Neuronal stem cell (in vitro differentiated cells): ENCODE results near the gene MCCC2.
"Not testable (repeated sequence)": the region's sequence is repeated elsewhere in the genome, so short reads cannot be mapped to it uniquely, and the experiment has no call there.

ENCODE experiments used
- DNase-seq: peaks from one replicate; pipeline ENCODE4 v3.0.0-alpha.2; 2013; ENCODE audit warnings: low spot score
- H2AFZ ChIP-seq: one replicate; pipeline ENCODE4 v1.6.1; 2013; ENCODE audit warnings: mild to moderate bottlenecking, low read length, inconsistent platforms
- H2AK5ac ChIP-seq: 2 replicates; pipeline ENCODE4 v1.6.1; 2013; ENCODE audit warnings: low read depth, mild to moderate bottlenecking, inconsistent platforms, low read length, moderate library complexity, mixed read lengths
- H2BK120ac ChIP-seq: 2 replicates; pipeline ENCODE4 v1.6.1; 2013; ENCODE audit warnings: low read depth, mild to moderate bottlenecking, inconsistent platforms, low read length, moderate library complexity, mixed read lengths
- H2BK12ac ChIP-seq: one replicate; pipeline ENCODE4 v1.6.1; 2013; ENCODE audit warnings: low read length, inconsistent platforms
- H2BK15ac ChIP-seq: 2 replicates; pipeline ENCODE4 v1.6.1; 2013; ENCODE audit warnings: mild to moderate bottlenecking, low read length, inconsistent platforms, mixed read lengths
- H2BK5ac ChIP-seq: one replicate; pipeline ENCODE4 v1.6.1; 2013; ENCODE audit warnings: inconsistent platforms, mild to moderate bottlenecking, low read length, moderate library complexity
- H3K14ac ChIP-seq: one replicate; pipeline ENCODE4 v1.6.1; 2013; ENCODE audit warnings: low read length, inconsistent platforms
- H3K18ac ChIP-seq: 2 replicates; pipeline ENCODE4 v1.6.1; 2013; ENCODE audit warnings: low read length, inconsistent platforms
- H3K23ac ChIP-seq: 2 replicates; pipeline ENCODE4 v1.6.1; 2013; ENCODE audit warnings: low read depth, mild to moderate bottlenecking, mixed read lengths, low read length, inconsistent platforms; ENCODE audit not compliant: poor library complexity
- H3K27ac ChIP-seq: replicated peaks from 3 replicates; pipeline ENCODE4 v1.5.1; 2013; ENCODE audit warnings: low read length, inconsistent platforms
- H3K27me3 ChIP-seq, 3 experiments: 2 replicates each; pipeline ENCODE4 v1.6.1; 2013; ENCODE audit warnings: low read length in 3 of 3, mild to moderate bottlenecking in 2 of 3, inconsistent platforms in 1 of 3, low read depth in 1 of 3, mixed read lengths in 1 of 3, moderate library complexity in 1 of 3; ENCODE audit not compliant: control insufficient read depth in 3 of 3, insufficient read depth in 3 of 3
- H3K36me3 ChIP-seq, 2 donors: replicated peaks in 1 of 2; 2 replicates each; pipeline ENCODE4 v1.6.1; 2013; ENCODE audit warnings: low read length in 2 of 2; ENCODE audit not compliant: control insufficient read depth in 2 of 2, insufficient read depth in 2 of 2
- H3K4ac ChIP-seq: 2 replicates; pipeline ENCODE4 v1.6.1; 2013; ENCODE audit warnings: inconsistent platforms, mild to moderate bottlenecking, low read length, moderate library complexity
- H3K4me1 ChIP-seq, 2 donors: 1 replicate in 1 of 2; 2 replicates in 1 of 2; pipeline ENCODE4 v1.6.1; 2013; ENCODE audit warnings: low read length in 2 of 2, low read depth in 1 of 2; ENCODE audit not compliant: control insufficient read depth in 2 of 2, insufficient read depth in 1 of 2
- H3K4me2 ChIP-seq: one replicate; pipeline ENCODE4 v1.6.1; 2013; ENCODE audit warnings: mild to moderate bottlenecking, low read length, inconsistent platforms; ENCODE audit not compliant: insufficient read depth, poor library complexity, severe bottlenecking
- H3K4me3 ChIP-seq, 2 donors: 2 replicates each; pipeline ENCODE4 v1.5.1; 2013; ENCODE audit warnings: low read length in 2 of 2, mild to moderate bottlenecking in 2 of 2, inconsistent platforms in 1 of 2, moderate library complexity in 1 of 2
- H3K79me1 ChIP-seq: one replicate; pipeline ENCODE4 v1.6.1; 2013; ENCODE audit warnings: low read depth, mild to moderate bottlenecking, inconsistent platforms, low read length, moderate library complexity
- H3K9ac ChIP-seq: one replicate; pipeline ENCODE4 v1.6.1; 2013; ENCODE audit warnings: mild to moderate bottlenecking, low read depth, low read length, inconsistent platforms; ENCODE audit not compliant: poor library complexity
- H3K9me3 ChIP-seq, 2 donors: replicated peaks in 1 of 2; 2 replicates each; pipeline versions ENCODE3 to v1.6.1; 2013; ENCODE audit warnings: low read length in 2 of 2, mild to moderate bottlenecking in 2 of 2, inconsistent platforms in 1 of 2, low read depth in 1 of 2, mixed read lengths in 1 of 2, moderate library complexity in 1 of 2; ENCODE audit not compliant: control insufficient read depth in 2 of 2, insufficient read depth in 1 of 2
- H4K8ac ChIP-seq: one replicate; pipeline ENCODE4 v1.6.1; 2013; ENCODE audit warnings: low read depth, mild to moderate bottlenecking, inconsistent platforms, low read length, moderate library complexity
- H4K91ac ChIP-seq: one replicate; pipeline ENCODE4 v1.6.1; 2013; ENCODE audit warnings: low read length, low read depth, mild to moderate bottlenecking, inconsistent platforms; ENCODE audit not compliant: poor library complexity
- WGBS, 2 donors: extraction: QIAGEN DNeasy Blood & Tissue Kit; methylation state at CpG; one replicate each; pipeline ENCODE4 v1.1.7; 2013; ENCODE audit warnings: missing lambda C conversion rate in 2 of 2, mixed read lengths in 1 of 2; ENCODE audit not compliant: insufficient read length in 2 of 2, insufficient replicate concordance in 1 of 2; ENCODE audit errors: extremely low coverage in 2 of 2; 5-methylcytosine and 5-hydroxymethylcytosine counted together

Gene MCCC2

DNA sequence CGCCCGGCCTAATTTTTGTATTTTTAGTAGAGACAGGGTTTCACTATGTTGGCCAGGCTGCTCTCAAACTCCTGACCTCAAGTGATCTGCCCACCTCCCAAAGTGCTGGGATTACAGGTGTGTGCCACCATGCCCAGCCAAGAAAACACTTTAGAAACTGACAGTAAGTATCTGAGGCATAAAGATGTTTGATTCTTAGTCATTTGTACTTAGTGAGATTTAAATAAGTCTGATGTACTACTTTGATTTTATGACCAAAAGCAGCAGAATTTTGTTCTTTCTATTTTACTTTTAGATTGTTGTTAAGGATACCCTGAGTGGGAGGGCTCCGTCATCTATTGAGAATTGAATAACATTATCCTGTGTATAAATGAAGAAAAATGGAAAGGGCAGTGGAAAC is 63.8 kb downstream of the MCCC2 start:
- not testable (repeated sequence) for H3K27ac ChIP-seq, H3K4me1 ChIP-seq, H2AFZ ChIP-seq, H2BK5ac ChIP-seq, H3K4me2 ChIP-seq, H3K18ac ChIP-seq, H2BK120ac ChIP-seq, H3K9ac ChIP-seq, DNase-seq, H3K14ac ChIP-seq, H2AK5ac ChIP-seq, H2BK15ac ChIP-seq, H3K4ac ChIP-seq, H3K23ac ChIP-seq, H3K4me3 ChIP-seq, H4K8ac ChIP-seq, H4K91ac ChIP-seq, H3K79me1 ChIP-seq, H2BK12ac ChIP-seq, H3K9me3 ChIP-seq, H3K27me3 ChIP-seq
- peaks cover 7 to 20% of the 10 kb centered on the region in 2 donors for H3K36me3 ChIP-seq
- WGBS, 2 donors: no CpG with 5 or more reads among the region's 3 CpGs

DNA sequence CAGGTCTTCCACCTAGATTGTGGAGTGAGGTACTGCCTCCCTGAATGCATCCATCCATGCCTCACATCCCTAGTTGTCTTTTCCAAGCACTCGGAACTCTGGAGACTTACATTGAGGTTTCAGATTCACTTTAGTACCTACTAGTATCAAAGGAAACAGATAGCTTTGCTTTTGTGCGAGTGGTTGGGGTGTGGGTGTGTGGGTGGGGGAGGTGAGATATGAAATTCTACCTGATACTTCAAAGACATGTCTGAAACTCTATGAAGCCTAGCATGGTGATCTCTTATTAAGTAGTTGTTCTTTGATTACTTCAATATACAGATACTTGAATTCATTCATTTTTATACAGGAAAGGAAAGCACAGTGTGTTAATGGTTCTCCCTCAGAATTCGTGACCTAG is 64.4 kb downstream of the MCCC2 start:
- WGBS, 2 donors: no CpG with 5 or more reads among the region's 3 CpGs
- Histone ChIP-seq H2BK12ac (no peak overlapping the region), H2BK5ac (no peak overlapping the region), H4K8ac (no peak overlapping the region), H3K4me1 (no peaks in the 10 kb centered on the region), H3K14ac (no peak overlapping the region), H3K4ac (no peak overlapping the region), H2BK120ac (no peak overlapping the region), H4K91ac (no peak overlapping the region), H2BK15ac (no peak overlapping the region), H3K4me3 (no peak overlapping the region), H3K9ac (no peak overlapping the region), H2AFZ (no peak overlapping the region), H3K27me3 (peaks cover 0 to 2% (median 0%) of the 10 kb centered on the region in 3 experiments), H3K4me2 (no peak overlapping the region), H2AK5ac (no peak overlapping the region), H3K27ac (no peak overlapping the region), H3K9me3 (no peaks in the 10 kb centered on the region), H3K36me3 (peaks cover 5 to 15% of the 10 kb centered on the region in 2 donors), H3K79me1 (no peaks in the 10 kb centered on the region), H3K23ac (no peak overlapping the region), H3K18ac (no peak overlapping the region)
- no peak for DNase-seq

DNA sequence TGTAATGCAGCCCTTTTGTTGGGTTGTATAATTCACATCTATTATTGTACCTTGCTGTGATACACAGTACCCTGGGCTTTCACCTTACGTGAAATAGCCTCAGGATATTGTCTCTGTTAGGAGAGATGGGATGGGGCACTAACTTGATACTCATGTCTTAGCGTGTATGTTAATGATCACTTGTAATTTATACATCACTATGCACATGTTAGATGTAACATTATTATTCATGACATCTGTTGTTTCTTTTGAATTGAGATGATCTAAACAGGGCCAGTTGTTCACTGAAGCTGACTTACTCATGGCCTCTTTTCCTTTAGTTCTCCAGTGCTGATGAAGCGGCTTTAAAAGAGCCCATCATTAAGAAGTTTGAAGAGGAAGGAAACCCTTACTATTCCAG is 65.2 kb downstream of the MCCC2 start:
- Histone ChIP-seq H2BK120ac (no peak overlapping the region), H2BK15ac (no peak overlapping the region), H2BK12ac (no peak overlapping the region), H3K4me1 (no peaks in the 10 kb centered on the region), H3K23ac (no peak overlapping the region), H4K91ac (no peak overlapping the region), H3K79me1 (no peaks in the 10 kb centered on the region), H3K9me3 (no peaks in the 10 kb centered on the region), H4K8ac (no peak overlapping the region), H2AFZ (no peak overlapping the region), H3K27ac (no peak overlapping the region), H3K4me2 (no peak overlapping the region), H2AK5ac (no peak overlapping the region), H3K36me3 (peaks cover 5 to 20% of the 10 kb centered on the region in 2 donors), H3K9ac (no peak overlapping the region), H3K14ac (no peak overlapping the region), H3K27me3 (peaks cover 0 to 2% (median 0%) of the 10 kb centered on the region in 3 experiments), H3K4ac (no peak overlapping the region), H2BK5ac (no peak overlapping the region), H3K18ac (no peak overlapping the region), H3K4me3 (no peak overlapping the region)
- WGBS, 2 donors: no CpG with 5 or more reads among the region's 3 CpGs
- no peak for DNase-seq

DNA sequence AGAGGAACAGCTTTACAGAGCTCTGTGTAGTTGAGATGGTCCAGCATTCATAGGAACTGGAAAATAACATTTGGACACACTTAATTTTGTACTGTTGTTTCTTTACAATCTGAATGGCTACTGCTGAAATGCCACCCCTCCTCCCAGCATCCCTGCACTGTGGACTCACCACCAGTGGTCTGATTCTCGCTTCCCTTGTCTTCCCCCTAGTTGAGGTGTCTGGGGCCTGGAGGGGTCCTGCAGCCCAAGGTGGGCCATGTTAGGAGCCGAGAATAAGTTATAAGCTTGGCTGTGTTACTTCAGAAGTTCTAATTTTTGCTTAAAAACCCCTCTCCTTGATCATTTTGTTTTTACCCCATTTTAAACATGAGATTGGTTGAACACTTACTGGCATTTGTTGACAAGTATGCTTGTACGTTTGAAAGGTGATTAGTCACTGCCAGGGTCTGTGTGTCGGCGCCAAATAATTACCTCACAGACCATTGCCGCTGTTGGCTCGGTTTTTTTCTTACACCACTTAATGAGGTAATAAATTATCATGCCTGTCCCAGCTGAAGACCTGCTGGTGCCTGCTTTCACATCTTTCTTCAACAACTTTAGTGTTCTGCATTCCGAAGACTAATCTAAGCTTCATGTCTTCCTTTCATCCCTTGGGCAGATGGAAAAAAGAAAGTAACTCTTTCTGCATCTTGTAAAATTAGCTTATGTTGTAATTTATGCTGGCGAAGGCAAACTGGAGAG is 65.8 kb downstream of the MCCC2 start:
- no peak overlapping the region for H2BK5ac ChIP-seq

More for the DNA sequence above, 65.8 kb downstream of the MCCC2 start:
- Histone ChIP-seq H3K27ac (no peak overlapping the region), H3K4me3 (no peak overlapping the region), H4K91ac (no peak overlapping the region), H2BK120ac (no peak overlapping the region), H2BK15ac (no peak overlapping the region), H3K4me2 (no peak overlapping the region), H3K9me3 (no peaks in the 10 kb centered on the region), H3K18ac (no peak overlapping the region), H2BK12ac (no peak overlapping the region), H2AK5ac (no peak overlapping the region), H3K23ac (no peak overlapping the region), H3K4ac (no peak overlapping the region), H3K27me3 (peaks cover 0 to 2% (median 0%) of the 10 kb centered on the region in 3 experiments), H3K36me3 (peaks cover 5 to 24% of the 10 kb centered on the region in 2 donors), H3K9ac (no peak overlapping the region), H3K14ac (no peak overlapping the region), H4K8ac (no peak overlapping the region), H3K4me1 (no peaks in the 10 kb centered on the region), H3K79me1 (no peaks in the 10 kb centered on the region), H2AFZ (no peak overlapping the region)
- no peak for DNase-seq
- no CpG with 5 or more reads among the region's 9 CpGs for WGBS, 2 donors
